PC-3 (cell line): ENCODE data around the gene ZNF627.

Experiments used
- CTCF ChIP-seq: fragments of 300-600 bp; sonication (generic); conservative IDR thresholded peaks from 2 replicates; pipeline ENCODE4 v1.5.1; 2017; ENCODE audit warnings: antibody characterized with exemption, low read depth, mild to moderate bottlenecking, low read length
- EZH2 ChIP-seq: fragments of 300-600 bp; sonication (generic); IDR thresholded peaks from one replicate; pipeline ENCODE4 v1.6.1; 2017; ENCODE audit warnings: antibody characterized with exemption, mild to moderate bottlenecking, low read length; ENCODE audit not compliant: unreplicated experiment
- EZH2phosphoT487 ChIP-seq: fragments of 300-600 bp; sonication (generic); IDR thresholded peaks from 2 replicates; pipeline ENCODE4 v1.6.1; 2018; ENCODE audit warnings: mild to moderate bottlenecking, antibody characterized with exemption, low read length, borderline replicate concordance

- TF ChIP-seq EZH2 (no peak), CTCF (no peak), EZH2phosphoT487 (no peak)
Measured at GRCh38 chr19:11570039-11570462, 27.2 kb upstream of the ZNF627 start.
